GM10248 (cell line): ENCODE data around the gene PROP1.

Experiments
- CTCF ChIA-PET: fragments of 300-600 bp; sonication (Branson Sonifier 250); formaldehyde crosslinking; extraction: SDS; loops from one replicate; lab custom pipeline; 2021; ENCODE audit warnings: antibody characterized with exemption; lab: Yijun Ruan, JAX
- POLR2A ChIA-PET: fragments of 350-650 bp; sonication (Branson Sonifier 250); formaldehyde crosslinking; extraction: SDS; loops from one replicate; lab custom pipeline; 2020; ENCODE audit warnings: antibody characterized with exemption; lab: Yijun Ruan, JAX
- DNase-seq: peaks from one replicate; pipeline ENCODE4 v3.0.0; 2012; ENCODE audit errors: extremely low spot score
- TF ChIP-seq, protein P1 (sequence below): IDR thresholded peaks from 2 replicates; pipeline ENCODE4 v1.5.1; 2012; ENCODE audit warnings: mild to moderate bottlenecking, low read depth; ENCODE audit errors: extremely low read depth, missing control alignments, control extremely low read depth

The PROP1 gene

GRCh38 chr5:177996660-177997318, 747 bp upstream of the PROP1 start:
- TF ChIP-seq, protein P1, sequence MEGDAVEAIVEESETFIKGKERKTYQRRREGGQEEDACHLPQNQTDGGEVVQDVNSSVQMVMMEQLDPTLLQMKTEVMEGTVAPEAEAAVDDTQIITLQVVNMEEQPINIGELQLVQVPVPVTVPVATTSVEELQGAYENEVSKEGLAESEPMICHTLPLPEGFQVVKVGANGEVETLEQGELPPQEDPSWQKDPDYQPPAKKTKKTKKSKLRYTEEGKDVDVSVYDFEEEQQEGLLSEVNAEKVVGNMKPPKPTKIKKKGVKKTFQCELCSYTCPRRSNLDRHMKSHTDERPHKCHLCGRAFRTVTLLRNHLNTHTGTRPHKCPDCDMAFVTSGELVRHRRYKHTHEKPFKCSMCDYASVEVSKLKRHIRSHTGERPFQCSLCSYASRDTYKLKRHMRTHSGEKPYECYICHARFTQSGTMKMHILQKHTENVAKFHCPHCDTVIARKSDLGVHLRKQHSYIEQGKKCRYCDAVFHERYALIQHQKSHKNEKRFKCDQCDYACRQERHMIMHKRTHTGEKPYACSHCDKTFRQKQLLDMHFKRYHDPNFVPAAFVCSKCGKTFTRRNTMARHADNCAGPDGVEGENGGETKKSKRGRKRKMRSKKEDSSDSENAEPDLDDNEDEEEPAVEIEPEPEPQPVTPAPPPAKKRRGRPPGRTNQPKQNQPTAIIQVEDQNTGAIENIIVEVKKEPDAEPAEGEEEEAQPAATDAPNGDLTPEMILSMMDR, result no peak
- ChIA-PET CTCF (no interaction called here), POLR2A (no interaction called here)
- DNase-seq, result no peak

GRCh38 chr5:177994561-177995190, 1.4 kb downstream of the PROP1 start:
- no peak for DNase-seq
- ChIA-PET POLR2A (no interaction called here), CTCF (no interaction called here)
- TF ChIP-seq, protein P1, result no peak

DNA sequence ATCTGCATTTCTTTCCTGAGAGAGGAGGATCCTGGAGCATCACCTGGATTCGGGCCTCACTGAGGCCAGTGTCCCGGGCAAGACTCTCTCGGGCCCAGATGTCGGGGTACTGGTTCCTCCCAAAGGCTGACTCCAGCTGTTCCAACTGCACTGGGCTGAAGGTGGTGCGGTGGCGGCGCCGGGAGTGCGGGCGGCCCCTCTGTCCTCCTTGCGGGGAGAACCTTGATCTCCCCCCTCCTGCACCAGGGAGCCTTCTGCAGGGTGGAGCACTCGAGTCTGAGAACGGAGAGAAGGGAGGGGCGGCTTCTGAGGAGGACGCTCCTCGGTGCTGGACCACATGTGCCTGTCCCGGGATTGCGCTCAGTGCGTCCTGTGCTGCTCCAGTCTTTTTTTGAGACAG, 2.0 kb downstream of the PROP1 start:
- CTCF ChIA-PET, result no interaction called here
- TF ChIP-seq, protein P1, result no peak
- no peak for DNase-seq
- POLR2A ChIA-PET, result no interaction called here

DNA sequence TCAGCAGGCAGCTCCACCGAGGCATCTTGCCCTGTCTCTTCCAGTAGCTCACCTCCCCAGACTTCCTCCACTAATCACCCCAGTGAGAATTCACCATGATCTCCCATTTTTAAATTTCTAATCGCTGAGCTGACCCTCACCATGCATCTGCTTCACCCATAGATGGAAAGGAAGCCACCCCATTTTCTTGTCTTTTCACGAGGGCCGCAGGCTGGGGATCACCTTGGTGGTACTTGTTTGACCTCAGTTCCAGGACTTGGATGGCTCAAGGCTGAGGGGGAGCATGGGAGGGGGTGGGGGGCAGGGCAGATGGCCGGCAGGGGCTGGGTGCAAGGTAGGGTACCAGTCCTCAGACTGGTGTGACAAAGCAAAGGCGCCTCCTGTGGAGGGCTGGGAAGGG, 3.6 kb downstream of the PROP1 start:
- TF ChIP-seq, protein P1, result no peak
- DNase-seq, result no peak
- CTCF ChIA-PET, result no interaction called here
- POLR2A ChIA-PET, result no interaction called here

GRCh38 chr5:177988989-177989625, 6.9 kb downstream of the PROP1 start:
- TF ChIP-seq, protein P1, result no peak
- POLR2A ChIA-PET, result no interaction called here
- CTCF ChIA-PET, result no interaction called here
- no peak for DNase-seq

DNA sequence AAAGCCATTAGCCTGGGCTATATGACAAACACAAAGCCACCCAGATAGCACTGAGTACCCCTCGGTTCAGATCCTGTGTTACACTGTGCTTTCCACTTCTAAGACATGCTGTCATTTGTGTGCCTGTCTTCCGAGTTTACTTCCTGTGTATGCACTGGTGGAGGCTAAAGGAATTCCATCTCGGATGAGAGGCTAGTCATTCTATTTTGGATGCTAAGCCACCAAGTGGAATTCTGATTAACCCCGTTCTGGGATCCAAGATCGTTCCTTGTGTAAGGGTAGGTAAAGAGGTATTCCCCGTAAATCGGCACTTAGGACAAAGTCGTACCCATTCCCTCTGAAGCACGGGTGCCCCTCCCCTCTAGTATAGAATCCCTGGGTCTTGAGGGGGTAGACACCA, 8.7 kb downstream of the PROP1 start:
- POLR2A ChIA-PET, result no interaction called here
- CTCF ChIA-PET, result no interaction called here
- DNase-seq, result no peak
- TF ChIP-seq, protein P1, result no peak
